Measurements from ENCODE around the gene PROCA1.
"Not testable (repeated sequence)": the region's sequence is repeated elsewhere in the genome, so short reads cannot be mapped to it uniquely, and the experiment has no call there.

DNA sequence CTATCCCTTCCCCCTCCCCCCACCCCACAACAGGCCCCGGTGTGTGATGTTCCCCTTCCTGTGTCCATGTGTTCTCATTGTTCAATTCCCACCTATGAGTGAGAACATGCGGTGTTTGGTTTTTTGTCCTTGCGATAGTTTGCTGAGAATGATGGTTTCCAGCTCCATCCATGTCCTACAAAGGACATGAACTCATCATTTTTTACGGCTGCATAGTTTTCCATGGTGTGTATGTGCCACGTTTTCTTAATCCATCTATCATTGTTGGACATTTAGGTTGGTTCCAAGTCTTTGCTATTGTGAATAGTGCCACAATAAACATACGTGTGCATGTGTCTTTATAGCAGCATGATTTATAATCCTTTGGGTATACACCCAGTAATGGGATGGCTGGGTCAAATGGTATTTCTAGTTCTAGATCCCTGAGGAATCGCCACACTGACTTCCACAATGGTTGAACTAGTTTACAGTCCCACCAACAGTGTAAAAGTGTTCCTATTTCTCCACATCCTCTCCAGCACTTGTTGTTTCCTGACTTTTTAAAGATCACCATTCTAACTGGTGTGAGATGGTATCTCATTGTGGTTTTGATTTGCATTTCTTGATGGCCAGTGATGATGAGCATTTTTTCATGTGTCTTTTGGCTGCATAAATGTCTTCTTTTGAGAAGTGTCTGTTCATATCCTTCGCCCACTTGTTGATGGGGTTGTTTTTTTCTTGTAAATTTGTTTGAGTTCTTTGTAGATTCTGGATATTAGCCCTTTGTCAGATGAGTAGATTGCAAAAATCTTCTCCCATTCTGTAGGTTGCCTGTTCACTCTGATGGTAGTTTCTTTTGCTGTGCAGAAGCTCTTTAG lies 24.5 kb upstream of the PROCA1 start:
- TF ChIP-seq, protein P1, sequence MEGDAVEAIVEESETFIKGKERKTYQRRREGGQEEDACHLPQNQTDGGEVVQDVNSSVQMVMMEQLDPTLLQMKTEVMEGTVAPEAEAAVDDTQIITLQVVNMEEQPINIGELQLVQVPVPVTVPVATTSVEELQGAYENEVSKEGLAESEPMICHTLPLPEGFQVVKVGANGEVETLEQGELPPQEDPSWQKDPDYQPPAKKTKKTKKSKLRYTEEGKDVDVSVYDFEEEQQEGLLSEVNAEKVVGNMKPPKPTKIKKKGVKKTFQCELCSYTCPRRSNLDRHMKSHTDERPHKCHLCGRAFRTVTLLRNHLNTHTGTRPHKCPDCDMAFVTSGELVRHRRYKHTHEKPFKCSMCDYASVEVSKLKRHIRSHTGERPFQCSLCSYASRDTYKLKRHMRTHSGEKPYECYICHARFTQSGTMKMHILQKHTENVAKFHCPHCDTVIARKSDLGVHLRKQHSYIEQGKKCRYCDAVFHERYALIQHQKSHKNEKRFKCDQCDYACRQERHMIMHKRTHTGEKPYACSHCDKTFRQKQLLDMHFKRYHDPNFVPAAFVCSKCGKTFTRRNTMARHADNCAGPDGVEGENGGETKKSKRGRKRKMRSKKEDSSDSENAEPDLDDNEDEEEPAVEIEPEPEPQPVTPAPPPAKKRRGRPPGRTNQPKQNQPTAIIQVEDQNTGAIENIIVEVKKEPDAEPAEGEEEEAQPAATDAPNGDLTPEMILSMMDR (IDR thresholded peaks at IDR 0.05) = not testable (repeated sequence)
- not testable (repeated sequence) for TF ChIP-seq EP300 (IDR thresholded peaks at IDR 0.05)

Data from ovary (tissue), 3 donors.